Fibroblast of the conjunctiva (primary cell): Measurements from ENCODE around the gene MTRF1.
"Not testable (repeated sequence)": the region's sequence is repeated elsewhere in the genome, so short reads cannot be mapped to it uniquely, and the experiment has no call there.

Source experiments
- DNase-seq: peaks from one replicate; pipeline ENCODE4 v3.0.0-alpha.2; 2010; ENCODE audit warnings: low read depth

MTRF1 gene

GRCh38 chr13:41279156-41279555 lies 15.8 kb upstream of the MTRF1 start:
- not testable (repeated sequence) for DNase-seq

GRCh38 chr13:41276824-41277223 lies 13.4 kb upstream of the MTRF1 start:
- no peak for DNase-seq

- no peak for DNase-seq
Measured at GRCh38 chr13:41274881-41275280, 11.5 kb upstream of the MTRF1 start.

- DNase-seq = no peak
Measured at GRCh38 chr13:41273831-41274441, 10.6 kb upstream of the MTRF1 start.

- no peak for DNase-seq
Measured at GRCh38 chr13:41271456-41272285, 8.3 kb upstream of the MTRF1 start.

GRCh38 chr13:41268764-41269163 lies 5.4 kb upstream of the MTRF1 start:
- DNase-seq = no peak

- DNase-seq = no peak
Measured at GRCh38 chr13:41267106-41267505, 3.7 kb upstream of the MTRF1 start.

GRCh38 chr13:41259875-41260501 lies 3.4 kb downstream of the MTRF1 start:
- no peak for DNase-seq

- DNase-seq = no peak
Measured at GRCh38 chr13:41257535-41257934, 5.8 kb downstream of the MTRF1 start.

GRCh38 chr13:41254902-41255301 lies 8.5 kb downstream of the MTRF1 start:
- DNase-seq = no peak

- DNase-seq = no peak
Measured at GRCh38 chr13:41250993-41251392, 12.4 kb downstream of the MTRF1 start.

GRCh38 chr13:41246969-41247680 lies 16.3 kb downstream of the MTRF1 start:
- no peak for DNase-seq

- DNase-seq = no peak
Measured at GRCh38 chr13:41244556-41244955, 18.8 kb downstream of the MTRF1 start.

- DNase-seq = no peak
Measured at GRCh38 chr13:41241626-41242025, 21.8 kb downstream of the MTRF1 start.

GRCh38 chr13:41236369-41236768 lies 27.0 kb downstream of the MTRF1 start:
- no peak for DNase-seq

- DNase-seq = no peak
Measured at GRCh38 chr13:41232578-41233480, 30.5 kb downstream of the MTRF1 start.

- no peak for DNase-seq
Measured at GRCh38 chr13:41231786-41232185, 31.6 kb downstream of the MTRF1 start.

- DNase-seq = no peak
Measured at GRCh38 chr13:41231025-41231677, 32.2 kb downstream of the MTRF1 start.

- DNase-seq = no peak
Measured at GRCh38 chr13:41229356-41229755, 34.0 kb downstream of the MTRF1 start.

GRCh38 chr13:41224113-41225110 lies 39.0 kb downstream of the MTRF1 start:
- peak; percentile 10 for DNase-seq
